GM10266 (cell line): ENCODE data around the gene NDUFB1.
A peak's percentile ranks its signal among the peaks of the same experiment; 100 is the strongest.

ENCODE experiments used
- DNase-seq: peaks from one replicate; pipeline ENCODE4 v3.0.0; 2012; ENCODE audit errors: extremely low spot score
- TF ChIP-seq, protein P1 (sequence below): IDR thresholded peaks from 2 replicates; pipeline ENCODE4 v1.5.1; 2012; ENCODE audit warnings: mild to moderate bottlenecking, low read depth; ENCODE audit not compliant: control insufficient read depth, insufficient read depth; ENCODE audit errors: missing control alignments

The NDUFB1 gene

GRCh38 chr14:92121670-92122350 lies at the start of gene NDUFB1, which contains the start of gene CPSF2:
NDUFB1 (minus strand) TSS chr14:92121706; CDS start chr14:92117637, 4,069 bp downstream.
CPSF2 (plus strand) TSS chr14:92121969; CDS start chr14:92130985, 9,016 bp downstream.
- TF ChIP-seq, protein P1, sequence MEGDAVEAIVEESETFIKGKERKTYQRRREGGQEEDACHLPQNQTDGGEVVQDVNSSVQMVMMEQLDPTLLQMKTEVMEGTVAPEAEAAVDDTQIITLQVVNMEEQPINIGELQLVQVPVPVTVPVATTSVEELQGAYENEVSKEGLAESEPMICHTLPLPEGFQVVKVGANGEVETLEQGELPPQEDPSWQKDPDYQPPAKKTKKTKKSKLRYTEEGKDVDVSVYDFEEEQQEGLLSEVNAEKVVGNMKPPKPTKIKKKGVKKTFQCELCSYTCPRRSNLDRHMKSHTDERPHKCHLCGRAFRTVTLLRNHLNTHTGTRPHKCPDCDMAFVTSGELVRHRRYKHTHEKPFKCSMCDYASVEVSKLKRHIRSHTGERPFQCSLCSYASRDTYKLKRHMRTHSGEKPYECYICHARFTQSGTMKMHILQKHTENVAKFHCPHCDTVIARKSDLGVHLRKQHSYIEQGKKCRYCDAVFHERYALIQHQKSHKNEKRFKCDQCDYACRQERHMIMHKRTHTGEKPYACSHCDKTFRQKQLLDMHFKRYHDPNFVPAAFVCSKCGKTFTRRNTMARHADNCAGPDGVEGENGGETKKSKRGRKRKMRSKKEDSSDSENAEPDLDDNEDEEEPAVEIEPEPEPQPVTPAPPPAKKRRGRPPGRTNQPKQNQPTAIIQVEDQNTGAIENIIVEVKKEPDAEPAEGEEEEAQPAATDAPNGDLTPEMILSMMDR = no peak
- DNase-seq = peak; percentile 85

- no peak for DNase-seq
Measured at GRCh38 chr14:92164958-92165357, 43.5 kb upstream of the NDUFB1 start.

GRCh38 chr14:92161521-92161920 lies 40.0 kb upstream of the NDUFB1 start:
- DNase-seq = no peak
- TF ChIP-seq, protein P1 = no peak

More at GRCh38 chr14:92164958-92165357, 43.5 kb upstream of the NDUFB1 start:
- TF ChIP-seq, protein P1 = no peak

GRCh38 chr14:92160619-92161018 lies 39.1 kb upstream of the NDUFB1 start:
- TF ChIP-seq, protein P1 = no peak
- DNase-seq = no peak

DNA sequence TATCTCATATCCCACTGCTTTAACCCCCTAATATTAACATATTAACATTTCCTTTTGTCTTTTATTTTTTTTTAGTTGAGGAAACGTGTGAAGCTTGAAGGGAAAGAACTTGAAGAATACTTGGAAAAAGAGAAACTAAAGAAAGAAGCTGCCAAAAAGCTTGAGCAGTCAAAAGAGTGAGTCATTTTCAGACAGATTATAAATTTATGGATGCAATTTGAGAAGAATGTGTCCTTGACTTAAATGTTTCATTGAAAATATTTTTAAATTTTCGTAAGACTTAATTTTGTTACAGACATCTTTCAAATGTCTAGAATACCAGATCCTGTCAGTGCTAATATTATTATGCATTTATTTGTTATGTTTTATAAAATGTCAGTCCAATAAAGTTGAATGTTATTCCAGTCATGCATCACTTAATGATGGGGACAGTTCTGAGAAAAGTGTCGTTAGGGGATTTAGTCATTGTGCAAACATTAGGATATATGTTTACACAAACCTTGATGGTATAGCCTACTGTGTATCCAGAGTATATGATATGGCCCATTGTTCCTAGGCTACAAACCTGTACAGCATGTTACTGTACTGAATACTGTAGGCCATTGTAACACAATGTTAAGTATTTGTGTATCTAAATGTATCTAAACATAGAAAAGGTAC lies 32.9 kb upstream of the NDUFB1 start:
- no peak for DNase-seq
- TF ChIP-seq, protein P1 = no peak

- TF ChIP-seq, protein P1 = no peak
- DNase-seq = no peak
Measured at GRCh38 chr14:92153581-92153980, 32.1 kb upstream of the NDUFB1 start.

DNA sequence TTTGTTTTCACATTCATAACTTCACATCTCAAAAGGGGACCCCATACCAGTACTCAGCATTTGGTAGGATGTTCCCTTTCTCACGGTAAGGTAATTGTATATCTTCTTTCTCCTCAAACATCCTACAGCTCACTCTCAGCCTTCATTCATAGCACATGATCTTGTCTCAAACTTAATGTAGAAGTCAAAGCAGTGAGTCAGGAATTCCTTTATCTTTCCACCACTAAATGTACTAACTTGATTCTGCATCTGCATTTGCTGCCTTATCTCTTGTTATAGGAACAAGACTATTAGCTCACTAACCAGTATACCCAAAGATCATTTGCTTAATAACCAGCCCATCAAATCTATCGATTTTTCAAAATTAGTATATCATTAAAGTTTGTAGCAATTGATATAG lies 23.2 kb upstream of the NDUFB1 start:
- no peak for DNase-seq
- TF ChIP-seq, protein P1 = no peak
